ENCODE results near the gene MAVS.
"Not testable (repeated sequence)": the region's sequence is repeated elsewhere in the genome, so short reads cannot be mapped to it uniquely, and the experiment has no call there.

The MAVS gene

DNA sequence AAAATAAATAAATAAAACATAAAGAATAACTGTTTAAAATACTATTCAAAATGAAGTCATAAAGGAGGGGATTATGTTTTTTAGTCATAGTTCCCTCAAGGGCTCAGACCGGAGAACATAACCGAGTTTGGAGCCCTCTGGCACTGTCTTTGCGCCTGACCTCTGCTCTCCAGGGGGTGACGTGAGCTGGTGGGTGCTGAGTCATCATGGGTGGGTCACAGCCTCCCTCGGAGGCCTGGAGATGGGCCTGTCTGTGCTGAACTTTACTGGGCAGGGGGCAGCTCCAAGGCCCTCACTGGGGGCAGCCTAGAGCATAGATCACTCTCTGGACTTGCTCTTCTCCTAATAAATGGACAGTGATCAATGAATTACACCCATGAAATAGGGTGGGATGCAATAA, 3.1 kb upstream of the MAVS start:
- peak in 1 of 10 donors; percentile 52 for DNase-seq
- intact Hi-C loops (cut with DNase I), result no loop called here

DNA sequence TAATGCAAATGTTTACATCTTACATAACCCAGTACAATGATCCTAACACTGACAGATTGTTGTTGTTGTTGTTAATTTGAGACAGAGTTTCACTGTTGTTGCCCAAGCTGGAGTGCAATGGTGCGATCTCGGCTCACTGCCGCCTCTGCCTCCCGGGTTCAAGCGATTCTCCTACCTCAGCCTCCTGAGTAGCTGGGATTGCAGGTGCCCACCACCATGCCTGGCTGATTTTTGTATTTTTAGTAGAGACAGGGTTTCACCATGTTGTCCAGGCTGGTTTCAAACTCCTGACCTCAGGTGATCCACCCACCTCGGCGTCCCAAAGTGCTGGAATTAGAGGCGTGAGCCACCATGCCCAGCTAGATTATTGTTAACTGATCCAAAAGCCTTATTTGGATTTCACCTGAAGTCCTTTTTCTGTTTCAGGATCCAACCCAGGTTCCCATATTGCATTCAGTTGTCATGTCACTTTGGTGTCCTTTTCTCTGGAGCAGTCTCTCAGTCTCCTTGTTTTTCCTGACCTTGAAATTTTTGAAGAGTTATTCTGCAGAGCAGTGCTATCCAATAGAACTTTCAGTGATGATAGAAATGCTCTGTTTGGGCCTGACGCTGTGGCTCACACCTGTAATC, 2.5 kb upstream of the MAVS start:
- DNase-seq, result peak in 1 of 10 donors; percentile 0
- intact Hi-C loops (cut with DNase I), result not testable (repeated sequence)

DNA sequence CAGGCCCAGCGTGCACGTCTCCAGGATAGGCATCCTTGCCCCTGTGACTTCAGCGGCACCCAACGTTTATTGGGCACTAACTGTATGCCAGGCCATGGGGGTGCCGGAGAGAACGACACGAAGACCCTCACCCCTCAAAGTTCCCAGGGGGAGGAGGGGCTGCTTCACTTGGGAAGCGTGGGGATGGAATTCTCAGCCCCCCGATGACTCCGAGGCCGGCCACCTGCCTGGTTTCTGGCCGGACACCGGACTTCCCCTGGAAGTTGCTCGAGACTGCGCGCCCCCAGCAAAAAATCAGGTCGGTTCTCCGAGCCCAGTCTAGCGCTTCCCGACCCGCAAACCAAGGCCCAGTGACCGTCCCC, 275 bp upstream of the MAVS start:
- peak in 1 of 10 donors; percentile 35 for DNase-seq
- intact Hi-C loops (cut with DNase I), result loop anchor here (2.0 kb wide), 1 partner anchor 60 kb away; the partner anchor contains the start of gene CENPB

DNA sequence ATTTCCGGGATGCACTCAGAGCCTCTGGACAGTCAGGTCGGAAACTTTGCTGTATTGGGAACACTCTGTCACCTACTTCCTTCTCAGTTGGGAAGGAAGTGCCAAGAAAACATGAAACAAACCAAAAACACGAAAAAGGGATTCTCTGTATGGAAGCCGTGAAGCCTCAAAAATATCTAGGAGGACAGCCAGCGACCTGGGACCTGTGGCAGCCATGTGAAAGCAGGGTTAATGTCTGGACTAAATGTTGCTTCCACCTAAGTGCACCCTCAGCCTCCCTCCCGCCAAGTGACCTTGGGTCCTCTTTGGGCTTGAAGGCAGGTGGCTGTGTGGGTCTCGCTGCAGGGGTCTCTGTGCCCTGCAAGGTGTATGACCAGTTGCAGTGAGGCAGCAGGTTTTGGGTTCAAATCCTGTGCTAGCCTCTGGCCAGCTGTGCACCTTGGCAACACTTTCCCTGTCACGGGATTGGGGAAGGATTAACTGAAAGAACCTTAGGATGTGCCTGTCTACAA, 851 bp downstream of the MAVS start:
- intact Hi-C loops (cut with DNase I), result loop anchor here (2.0 kb wide), 1 partner anchor 61 kb away; the partner anchor contains the start of gene CENPB
- peak in 1 of 10 donors; percentile 58 for DNase-seq

DNA sequence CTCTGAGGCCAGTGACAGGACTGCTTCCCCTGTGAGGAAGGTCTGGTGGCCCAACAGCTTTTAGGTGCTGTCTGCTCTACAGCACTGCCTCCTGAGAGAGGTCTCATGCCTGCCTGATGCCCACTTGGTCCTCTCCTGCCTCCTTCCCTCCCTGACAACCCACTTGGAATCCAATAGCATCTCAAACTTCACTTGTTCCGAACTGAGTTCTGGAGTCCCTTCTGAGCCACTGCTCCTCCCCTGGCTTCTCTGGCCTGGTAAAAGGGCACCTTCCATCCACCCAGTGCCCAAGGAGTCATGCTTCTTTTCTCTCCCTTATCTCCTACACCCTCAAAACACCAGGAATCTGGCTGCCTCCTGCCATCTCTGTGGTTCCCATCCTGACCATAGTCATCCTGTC, 1.9 kb downstream of the MAVS start:
- intact Hi-C loops (cut with DNase I), result no loop called here
- DNase-seq, result peak in 1 of 10 donors; percentile 0

DNA sequence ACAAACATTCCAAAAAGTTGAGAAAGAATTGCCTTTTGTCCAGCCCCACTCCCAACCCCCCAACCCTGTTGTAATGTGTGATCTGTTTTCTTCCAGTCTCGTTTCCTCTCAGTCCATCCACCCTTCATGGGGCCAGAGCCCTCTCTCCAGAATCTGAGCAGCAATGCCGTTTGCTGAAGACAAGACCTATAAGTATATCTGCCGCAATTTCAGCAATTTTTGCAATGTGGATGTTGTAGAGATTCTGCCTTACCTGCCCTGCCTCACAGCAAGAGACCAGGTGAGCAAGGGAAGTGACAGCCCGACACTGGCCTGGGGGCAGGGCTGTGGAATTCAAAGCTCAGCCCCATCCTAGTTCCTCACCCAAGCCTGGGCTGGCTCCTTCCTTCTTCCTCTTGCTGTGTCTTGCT, 7.8 kb downstream of the MAVS start:
- DNase-seq, result peak in 1 of 10 donors; percentile 0
- intact Hi-C loops (cut with DNase I), result no loop called here

DNA sequence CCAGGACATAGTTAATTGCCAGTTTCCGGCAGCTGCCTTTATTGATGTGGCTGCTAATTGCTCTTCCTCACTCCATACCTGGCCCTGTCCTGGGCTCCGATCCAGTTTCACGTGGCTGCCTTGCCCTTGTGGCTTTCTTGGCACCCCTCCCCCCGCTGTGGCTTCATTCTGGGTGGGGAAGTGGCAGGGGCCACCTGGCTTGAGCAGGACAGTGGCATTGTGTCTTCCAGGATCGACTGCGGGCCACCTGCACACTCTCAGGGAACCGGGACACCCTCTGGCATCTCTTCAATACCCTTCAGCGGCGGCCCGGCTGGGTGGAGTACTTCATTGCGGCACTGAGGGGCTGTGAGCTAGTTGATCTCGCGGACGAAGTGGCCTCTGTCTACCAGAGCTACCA, 10.8 kb downstream of the MAVS start:
- DNase-seq, result peak in 2 of 10 donors; percentile 48 to 52
- intact Hi-C loops (cut with DNase I), result no loop called here

DNA sequence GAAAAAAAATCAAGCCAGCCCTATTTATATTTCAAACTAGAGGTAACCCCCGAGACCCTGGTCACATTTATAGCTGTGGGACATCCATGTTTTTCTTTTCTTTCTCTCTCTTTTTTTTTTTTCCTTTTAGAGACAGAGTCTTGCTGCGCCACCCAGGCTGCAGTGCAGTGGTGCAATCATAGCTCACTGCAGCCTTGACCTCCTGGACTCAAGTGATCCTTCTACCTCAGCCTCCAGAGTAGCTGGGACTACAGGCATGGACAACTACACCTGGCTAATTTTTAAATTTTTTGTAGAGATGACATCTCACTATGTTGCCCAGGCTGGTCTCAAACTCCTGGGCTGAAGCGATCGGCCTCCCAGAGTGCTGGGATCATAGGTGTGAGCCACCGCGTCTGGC, 12.1 kb downstream of the MAVS start:
- intact Hi-C loops (cut with DNase I), result no loop called here

DNA sequence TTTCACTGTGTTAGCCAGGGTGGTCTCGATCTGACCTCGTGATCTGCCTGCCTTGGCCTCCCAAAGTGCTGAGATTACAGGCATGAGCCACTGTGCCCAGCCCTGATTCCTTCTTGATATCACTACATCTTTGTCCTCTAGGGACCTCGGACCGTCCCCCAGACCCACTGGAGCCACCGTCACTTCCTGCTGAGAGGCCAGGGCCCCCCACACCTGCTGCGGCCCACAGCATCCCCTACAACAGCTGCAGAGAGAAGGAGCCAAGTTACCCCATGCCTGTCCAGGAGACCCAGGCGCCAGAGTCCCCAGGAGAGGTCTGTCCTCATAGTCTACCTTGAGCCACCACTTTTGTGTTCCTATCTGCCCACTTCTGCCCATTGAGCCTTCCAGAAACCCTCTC, 14.6 kb downstream of the MAVS start:
- intact Hi-C loops (cut with DNase I), result no loop called here
- DNase-seq, result peak in 1 of 10 donors; percentile 6

More for the DNA sequence above, 12.1 kb downstream of the MAVS start:
- DNase-seq, result no peak

DNA sequence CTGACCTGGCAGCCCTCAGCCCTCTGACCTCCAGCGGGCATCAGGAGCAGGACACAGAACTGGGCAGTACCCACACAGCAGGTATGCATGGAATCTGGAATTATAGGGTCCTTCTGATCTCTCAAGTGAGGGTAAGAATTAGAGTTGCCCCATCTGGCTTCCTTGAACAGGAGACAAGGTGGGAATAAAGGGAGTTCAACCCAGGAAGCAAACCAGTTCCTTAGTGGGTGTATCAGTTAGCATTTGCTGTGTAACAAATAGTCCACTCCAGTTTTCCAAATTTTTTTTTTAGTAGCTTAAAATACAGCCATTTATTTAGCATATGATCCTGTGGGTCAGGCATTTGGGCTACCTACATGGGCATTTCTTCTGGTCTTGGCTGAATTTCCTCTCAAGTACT, 15.7 kb downstream of the MAVS start:
- no peak for DNase-seq
- intact Hi-C loops (cut with DNase I), result no loop called here

DNA sequence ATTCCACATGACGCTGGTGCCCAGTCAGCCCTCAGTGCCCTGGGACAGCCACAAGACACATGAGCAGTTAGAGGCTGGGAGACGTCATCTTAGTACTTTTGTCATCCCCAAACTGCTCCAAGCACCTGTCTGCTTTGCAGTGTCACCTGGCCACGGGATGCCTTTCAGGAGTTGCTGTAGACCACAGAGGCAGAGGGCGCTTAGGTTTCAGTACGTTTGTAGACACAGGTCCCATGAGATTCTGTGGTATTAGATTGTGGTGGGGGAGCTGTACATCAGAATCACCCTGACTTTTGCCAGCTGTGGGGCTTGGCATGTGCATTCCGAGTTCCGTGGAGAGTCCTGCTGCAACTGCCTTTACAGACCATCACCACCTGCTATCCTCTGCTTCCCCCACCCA, 16.7 kb downstream of the MAVS start:
- intact Hi-C loops (cut with DNase I), result no loop called here

DNA sequence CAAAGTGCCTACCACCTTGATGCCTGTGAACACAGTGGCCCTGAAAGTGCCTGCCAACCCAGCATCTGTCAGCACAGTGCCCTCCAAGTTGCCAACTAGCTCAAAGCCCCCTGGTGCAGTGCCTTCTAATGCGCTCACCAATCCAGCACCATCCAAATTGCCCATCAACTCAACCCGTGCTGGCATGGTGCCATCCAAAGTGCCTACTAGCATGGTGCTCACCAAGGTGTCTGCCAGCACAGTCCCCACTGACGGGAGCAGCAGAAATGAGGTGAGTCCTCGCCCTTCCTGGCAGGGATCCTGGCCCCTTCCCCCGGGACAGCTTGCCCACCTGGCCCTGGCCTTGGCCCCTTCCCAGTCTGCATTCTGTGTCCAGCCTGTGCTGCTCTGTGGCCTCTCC, 17.9 kb downstream of the MAVS start:
- DNase-seq, result no peak
- intact Hi-C loops (cut with DNase I), result no loop called here

More for the DNA sequence above, 16.7 kb downstream of the MAVS start:
- no peak for DNase-seq

DNA sequence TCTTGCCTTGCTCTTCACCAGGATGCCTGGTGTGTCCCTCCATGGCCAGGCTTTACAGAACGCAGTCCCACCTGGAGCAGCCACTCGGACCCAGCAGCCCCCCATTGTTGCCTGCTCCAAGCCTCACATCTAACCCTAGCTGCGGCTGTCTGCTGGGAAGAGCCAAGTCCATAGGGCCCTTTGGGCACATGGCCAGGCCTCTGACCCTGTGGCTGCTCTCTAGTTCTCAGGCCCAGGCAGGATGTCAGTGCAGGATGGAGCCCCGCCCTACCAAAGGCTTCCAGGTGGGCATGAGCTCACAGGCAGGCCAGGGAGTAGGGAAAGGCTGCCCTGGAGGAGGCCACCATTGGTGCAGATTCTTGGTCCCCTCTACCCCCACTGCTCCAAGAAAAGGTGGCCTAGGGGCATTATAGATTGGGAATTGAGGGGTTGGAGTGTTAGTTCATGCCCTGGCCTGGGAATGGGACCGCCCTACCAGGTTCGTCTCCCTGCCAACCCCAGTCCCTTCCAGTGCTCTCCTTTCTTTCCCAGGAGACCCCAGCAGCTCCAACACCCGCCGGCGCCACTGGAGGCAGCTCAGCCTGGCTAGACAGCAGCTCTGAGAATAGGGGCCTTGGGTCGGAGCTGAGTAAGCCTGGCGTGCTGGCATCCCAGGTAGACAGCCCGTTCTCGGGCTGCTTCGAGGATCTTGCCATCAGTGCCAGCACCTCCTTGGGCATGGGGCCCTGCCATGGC, 18.7 kb downstream of the MAVS start:
- no peak for DNase-seq
- intact Hi-C loops (cut with DNase I), result no loop called here

DNA sequence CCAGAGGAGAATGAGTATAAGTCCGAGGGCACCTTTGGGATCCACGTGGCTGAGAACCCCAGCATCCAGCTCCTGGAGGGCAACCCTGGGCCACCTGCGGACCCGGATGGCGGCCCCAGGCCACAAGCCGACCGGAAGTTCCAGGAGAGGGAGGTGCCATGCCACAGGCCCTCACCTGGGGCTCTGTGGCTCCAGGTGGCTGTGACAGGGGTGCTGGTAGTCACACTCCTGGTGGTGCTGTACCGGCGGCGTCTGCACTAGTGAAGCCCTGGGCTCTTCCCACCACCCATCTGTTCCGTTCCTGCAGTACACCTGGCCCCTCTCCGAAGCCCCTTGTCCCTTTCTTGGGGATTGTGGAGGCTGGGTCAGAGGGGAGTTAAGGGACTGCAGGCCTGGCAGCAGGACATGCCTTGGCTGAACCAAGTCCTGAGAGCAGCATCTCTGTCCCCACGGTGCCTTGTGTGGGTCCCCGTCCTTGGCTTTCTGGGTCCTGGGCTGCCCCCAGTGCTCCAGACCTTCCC, 19.3 kb downstream of the MAVS start:
- no peak for DNase-seq
- intact Hi-C loops (cut with DNase I), result no loop called here

DNA sequence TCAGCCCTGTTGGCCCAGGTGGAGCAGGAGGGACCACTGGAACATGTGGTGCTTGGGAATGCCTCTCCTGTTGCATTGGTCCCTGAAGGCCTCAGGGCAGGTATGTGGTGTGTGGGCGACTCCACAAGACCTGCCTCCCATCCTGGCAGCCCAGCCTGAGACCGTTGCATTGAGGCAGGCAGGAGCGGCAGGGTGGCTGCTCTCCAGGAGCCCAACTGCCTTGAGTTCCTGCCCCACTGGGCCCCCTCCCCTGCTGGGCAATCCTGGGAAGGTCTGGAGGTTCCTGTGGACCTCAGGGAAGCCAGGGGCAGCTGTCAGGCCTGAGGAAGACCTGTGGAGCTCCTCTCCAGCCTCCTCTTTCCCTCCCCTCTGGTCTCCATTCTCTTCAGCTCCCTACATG, 19.8 kb downstream of the MAVS start:
- peak in 1 of 10 donors; percentile 73 for DNase-seq
- intact Hi-C loops (cut with DNase I), result no loop called here

DNA sequence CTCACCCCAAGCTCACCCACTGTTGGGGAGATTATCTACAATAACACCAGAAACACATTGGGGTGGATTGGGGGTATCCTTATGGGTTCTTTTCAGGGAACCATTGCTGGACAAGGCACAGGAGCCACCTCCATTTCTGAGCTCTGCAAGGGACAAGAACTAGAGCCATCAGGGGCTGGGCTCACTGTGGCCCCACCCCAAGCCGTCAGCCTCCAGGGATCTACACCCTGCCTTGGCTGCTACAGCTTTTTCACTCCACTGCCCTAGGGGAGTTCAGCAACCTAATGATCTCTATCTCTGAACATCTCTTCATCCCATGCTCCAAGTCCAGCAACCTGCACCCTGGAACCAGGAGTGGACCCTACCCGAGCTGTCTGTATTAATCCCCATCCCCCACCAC, 21.2 kb downstream of the MAVS start:
- intact Hi-C loops (cut with DNase I), result no loop called here
- peak in 1 of 10 donors; percentile 36 for DNase-seq

DNA sequence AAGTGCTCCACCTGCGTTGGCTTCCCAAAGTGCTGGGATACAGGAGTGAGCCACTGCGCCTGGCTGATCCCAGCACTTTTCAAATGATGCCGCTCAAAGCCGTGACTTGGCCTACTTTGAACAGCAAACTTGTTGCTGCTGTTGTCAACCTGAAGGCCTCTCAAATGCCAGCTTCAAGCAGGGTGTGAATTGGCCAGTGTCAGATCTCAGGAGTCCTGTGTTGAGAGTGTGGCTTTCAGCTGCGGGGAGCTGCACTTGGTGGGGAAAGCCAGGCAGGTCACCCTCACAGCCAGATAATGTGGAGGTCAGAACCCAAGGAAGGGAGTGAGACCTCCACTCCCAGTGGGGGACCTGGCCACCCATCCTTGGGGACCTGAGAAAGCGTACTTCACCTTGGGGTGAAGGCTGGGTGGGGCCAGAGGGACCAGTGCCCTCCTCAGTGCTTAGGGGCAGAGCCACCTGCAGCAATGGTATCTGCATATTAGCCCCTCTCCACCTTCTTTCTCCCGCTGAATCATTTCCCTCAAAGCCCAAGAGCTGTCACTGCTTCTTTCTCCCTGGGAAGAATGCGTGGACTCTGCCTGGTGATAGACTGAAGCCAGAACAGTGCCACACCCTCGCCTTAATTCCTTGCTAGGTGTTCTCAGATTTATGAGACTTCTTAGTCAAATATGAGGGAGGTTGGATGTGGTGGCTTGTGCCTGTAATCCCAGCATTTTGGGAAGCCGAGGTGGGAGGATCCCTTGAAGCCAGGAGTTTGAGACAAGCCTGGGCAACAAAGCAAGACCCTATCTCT, 23.4 kb downstream of the MAVS start:
- intact Hi-C loops (cut with DNase I), result no loop called here
- peak in 1 of 10 donors; percentile 47 for DNase-seq

DNA sequence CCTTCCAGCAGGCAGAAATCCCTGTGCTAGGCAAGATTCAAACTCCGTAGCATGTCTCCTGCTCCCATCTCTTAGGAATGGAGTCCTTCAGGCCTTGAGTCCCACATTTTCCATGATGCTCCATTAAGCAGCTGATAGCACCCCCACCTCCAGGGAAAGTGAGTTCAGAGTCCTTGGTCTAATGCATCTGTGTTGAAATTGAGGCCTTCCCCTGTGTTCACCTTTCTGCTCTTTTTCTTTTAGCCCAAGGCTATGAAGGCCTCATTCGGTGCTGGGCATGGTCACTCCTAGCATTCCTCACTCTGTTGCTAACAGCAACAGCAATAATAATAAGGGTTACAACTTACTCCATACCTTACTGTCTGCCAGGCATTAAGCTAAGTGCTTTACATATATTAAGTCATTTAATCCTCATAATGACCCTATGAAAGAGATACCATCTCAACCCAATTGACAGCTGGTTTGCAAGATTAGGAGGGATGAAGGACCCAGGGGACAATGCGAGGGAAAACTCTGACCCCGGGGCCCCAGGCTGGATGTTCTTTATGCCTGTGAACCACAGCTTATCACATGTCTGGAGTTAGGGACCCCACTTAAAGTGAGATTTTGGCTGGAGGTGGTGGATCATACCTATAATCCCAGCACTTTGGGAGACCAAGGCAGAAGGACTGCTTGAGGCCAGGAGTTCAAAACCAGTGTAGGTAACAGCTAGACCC, 25.1 kb downstream of the MAVS start:
- DNase-seq, result peak in 2 of 10 donors; percentile 14 to 25
- intact Hi-C loops (cut with DNase I), result no loop called here

DNA sequence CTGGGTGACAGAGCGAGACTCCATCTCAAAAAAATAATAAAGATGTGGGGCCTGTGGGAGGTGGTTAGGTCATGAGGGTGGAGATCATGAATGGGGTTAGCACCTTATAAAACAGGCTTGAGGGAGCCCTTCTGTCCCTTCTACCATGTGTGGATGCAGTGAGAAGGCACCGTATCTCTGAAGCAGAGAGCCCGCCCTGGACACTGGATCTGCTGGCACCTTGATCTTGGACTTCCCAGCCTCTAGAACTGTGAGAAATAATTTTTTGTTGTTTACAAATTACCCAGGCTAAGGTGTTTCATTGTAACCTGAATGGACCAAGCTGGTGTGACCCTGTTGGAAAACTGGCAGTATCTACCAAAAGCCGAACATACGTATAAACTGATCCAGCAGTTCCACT, 26.9 kb downstream of the MAVS start:
- peak in 2 of 10 donors; percentile 4 to 5 for DNase-seq
- intact Hi-C loops (cut with DNase I), result no loop called here

DNA sequence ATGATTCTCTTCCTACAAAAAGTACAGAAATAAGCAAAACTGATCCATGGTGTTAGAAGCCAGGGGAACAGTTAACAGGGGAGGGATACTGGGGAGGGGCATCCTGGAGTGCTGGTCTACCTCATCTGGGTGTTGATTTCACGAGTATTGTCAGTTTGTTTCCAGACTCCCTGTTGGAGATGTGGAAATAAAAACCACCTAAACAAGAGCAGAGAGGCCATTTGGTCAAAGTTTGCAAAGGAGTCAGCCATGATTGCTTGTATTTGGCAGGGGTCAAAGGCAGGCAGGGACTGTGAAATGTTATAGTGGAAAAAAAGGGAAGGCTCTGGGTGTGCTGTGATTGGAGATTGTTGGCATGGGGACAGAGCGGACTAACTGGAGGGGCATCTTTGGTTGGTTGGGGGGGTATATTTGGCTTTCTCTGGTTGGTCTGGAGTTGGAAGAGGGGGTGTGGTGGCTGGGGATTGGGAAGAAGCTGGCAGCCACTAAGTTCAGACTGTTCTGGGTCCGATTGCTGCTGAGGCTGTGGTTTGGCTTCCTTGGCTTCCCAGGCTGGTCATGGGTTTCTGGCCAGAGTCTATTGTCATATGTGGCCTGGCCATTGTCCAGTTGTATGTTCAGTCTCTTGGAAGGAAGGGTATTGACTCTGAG, 27.7 kb downstream of the MAVS start:
- peak in 2 of 10 donors; percentile 20 to 35 for DNase-seq
- intact Hi-C loops (cut with DNase I), result no loop called here
